NCI-H2081 (cell line): ENCODE measurements around the gene ADCY1.

ENCODE experiments used
- DNase-seq, 2 experiments: peaks; one replicate each; lab custom pipeline; 2025; lab: John Stamatoyannopoulos, UW

ADCY1 gene

GRCh38 chr7:45652630-45653029 lies 78.5 kb downstream of the ADCY1 start:
- no peak for DNase-seq

- no peak for DNase-seq
Measured at GRCh38 chr7:45653209-45653907, 79.2 kb downstream of the ADCY1 start.

GRCh38 chr7:45654341-45654740 lies 80.2 kb downstream of the ADCY1 start:
- DNase-seq = no peak

GRCh38 chr7:45655539-45655938 lies 81.4 kb downstream of the ADCY1 start:
- DNase-seq = no peak

GRCh38 chr7:45656431-45656830 lies 82.3 kb downstream of the ADCY1 start:
- DNase-seq = no peak

DNA sequence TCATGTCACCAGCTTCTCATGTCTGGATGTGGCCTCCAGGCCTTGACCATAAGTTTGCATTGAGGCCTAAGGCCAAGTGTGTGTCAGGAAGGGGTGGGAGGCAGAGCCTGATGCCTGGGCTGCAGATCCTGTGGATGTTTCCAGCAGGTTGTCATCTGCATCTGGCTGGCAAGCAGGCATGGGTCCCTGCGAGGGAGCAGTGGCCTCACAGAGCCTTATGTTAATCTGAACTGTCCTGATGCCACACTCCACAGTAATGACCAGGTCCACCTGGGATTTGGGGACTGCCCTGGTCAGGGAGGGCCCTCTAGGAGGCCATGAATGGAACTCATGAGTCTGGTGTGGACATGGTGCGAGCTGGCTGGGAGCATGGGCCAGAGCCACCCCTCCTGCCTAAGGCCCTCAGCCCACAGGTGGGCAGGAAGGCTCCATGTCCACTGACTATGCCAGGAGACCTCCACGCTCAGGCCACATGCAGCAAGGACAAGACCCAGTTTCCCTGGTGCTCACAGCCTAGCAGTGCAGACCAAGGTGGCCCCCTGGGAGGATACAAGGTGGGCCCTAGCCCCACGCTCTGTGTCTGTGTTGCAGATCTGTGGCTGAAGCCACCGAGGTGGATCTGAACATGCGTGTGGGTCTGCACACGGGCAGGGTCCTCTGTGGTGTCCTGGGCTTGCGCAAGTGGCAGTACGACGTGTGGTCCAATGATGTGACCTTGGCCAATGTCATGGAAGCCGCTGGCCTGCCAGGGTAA lies 83.1 kb downstream of the ADCY1 start:
- no peak for DNase-seq

DNA sequence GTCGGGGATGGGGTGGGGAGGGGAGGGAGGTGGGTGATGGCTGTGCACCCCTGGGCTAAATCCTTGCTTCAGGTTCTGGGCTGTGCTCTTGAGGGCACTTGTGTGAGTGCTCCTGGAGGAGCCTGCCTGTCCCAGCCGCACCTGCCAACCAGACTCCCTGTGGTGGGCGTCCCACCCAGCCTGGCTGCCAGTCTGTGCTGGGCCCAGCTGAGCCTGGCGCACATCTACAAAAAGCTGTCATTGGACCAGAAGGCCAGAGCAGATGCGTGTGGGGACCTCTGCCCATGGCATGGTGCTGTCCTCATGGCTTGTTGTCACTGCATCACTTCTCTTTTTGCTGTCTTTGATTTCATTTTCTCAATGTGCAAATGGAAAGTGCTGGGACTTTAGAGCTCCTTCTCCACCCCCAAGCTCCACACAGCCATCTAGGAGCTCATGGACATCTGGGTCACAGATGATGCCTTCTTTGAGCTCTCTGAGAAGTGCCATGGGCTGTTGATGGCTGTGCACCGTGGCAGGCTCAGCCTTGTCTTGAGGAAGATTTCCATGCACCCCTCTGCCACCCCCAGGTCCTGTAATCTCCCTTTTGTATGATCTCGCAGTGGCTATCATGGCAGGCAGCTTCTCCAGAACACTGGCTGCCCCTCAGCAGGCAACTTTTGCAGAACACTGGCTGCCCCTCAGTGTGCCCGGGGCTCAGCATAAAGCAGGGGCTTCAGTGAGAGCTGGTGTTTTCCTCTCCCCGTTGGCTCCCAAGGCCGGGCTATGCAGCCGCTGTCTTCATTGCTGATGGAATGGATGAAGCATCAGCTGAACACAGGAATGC lies 83.9 kb downstream of the ADCY1 start:
- DNase-seq = no peak

- DNase-seq = no peak
Measured at GRCh38 chr7:45658716-45659495, 84.7 kb downstream of the ADCY1 start.

- DNase-seq = no peak
Measured at GRCh38 chr7:45659496-45660139, 85.5 kb downstream of the ADCY1 start.

DNA sequence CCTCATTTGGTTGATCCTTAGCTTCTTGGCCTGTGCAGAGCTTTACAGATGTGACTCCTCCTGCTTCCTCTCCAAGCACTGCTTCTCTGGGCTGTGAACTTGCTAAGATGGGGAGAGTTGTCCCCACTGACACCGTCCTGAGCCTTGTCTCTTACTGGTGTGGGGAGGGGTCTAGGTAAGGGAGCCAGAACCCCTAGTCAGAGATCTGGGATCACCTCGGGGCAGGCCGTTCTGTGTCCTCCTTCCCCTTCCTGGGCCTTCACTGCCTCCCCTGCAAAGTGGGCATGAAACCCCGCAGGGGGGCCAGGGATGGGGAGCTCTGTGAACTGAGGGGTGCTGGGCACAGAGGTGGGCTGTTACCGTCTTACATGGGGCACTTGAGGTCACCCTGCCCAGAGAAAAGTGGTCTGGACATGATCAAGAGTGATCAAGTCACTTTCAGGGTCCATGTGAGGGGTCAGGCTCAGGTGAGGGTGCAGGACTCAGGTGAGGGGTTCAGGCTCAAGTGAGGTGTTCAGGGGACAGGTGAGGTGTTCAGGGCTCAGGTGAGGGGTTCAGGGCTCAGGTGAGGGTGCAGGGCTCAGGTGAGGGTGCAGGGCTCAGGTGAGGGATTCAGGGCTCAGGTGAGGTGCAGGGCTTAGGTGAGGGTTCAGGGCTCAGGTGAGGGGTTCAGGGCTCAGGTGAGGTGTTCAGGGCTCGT lies 86.2 kb downstream of the ADCY1 start:
- DNase-seq = no peak

GRCh38 chr7:45660901-45661211 lies 86.7 kb downstream of the ADCY1 start:
- no peak for DNase-seq

- no peak for DNase-seq
Measured at GRCh38 chr7:45661302-45661995, 87.3 kb downstream of the ADCY1 start.

DNA sequence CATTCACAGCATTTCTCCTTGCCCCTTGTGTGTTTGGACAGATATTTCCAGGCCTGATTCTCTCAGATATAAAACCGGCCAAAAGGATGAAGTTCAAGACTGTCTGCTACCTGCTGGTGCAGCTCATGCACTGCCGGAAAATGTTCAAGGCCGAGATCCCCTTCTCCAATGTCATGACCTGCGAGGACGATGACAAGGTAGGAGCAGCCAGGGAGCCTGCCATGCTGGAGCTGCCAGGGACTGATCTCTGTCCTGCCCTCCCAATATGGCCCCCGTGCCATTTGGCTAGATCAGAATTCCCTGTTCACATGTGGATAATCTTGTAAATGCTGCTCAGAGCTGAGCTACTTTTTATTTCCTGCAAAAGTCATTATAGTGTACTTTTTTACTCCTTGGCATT lies 87.8 kb downstream of the ADCY1 start:
- DNase-seq = no peak

DNA sequence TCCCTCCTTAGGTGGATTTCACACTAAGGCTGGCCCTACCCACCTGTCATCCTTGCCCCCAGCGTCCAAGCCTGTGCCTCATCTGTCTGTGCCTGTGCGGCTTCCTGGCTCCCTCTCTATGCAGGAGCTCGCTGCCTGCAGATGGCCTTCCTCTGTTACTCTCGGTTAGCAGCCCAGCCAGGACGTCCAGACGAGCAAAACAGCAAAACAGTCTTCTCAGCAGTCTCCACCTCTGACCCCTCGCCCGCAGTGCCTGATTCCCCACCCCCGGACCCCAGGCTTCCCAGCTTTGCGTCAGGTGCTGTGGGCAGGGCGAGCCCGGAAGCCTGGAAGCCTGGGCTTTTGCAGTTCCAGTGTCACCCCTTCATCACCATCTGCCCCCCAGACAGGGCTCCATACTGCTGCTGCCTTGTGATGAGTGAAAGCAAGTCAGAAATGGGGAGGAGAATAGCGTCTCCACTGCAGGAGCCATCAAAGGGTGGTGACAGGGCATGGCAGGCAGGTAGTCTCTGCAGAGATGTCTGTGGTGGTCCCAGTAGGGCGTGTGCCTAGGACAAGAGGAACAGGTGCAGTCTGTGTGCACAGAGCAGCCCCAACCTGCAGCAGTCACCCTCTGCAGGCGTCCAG lies 88.5 kb downstream of the ADCY1 start:
- DNase-seq = no peak

DNA sequence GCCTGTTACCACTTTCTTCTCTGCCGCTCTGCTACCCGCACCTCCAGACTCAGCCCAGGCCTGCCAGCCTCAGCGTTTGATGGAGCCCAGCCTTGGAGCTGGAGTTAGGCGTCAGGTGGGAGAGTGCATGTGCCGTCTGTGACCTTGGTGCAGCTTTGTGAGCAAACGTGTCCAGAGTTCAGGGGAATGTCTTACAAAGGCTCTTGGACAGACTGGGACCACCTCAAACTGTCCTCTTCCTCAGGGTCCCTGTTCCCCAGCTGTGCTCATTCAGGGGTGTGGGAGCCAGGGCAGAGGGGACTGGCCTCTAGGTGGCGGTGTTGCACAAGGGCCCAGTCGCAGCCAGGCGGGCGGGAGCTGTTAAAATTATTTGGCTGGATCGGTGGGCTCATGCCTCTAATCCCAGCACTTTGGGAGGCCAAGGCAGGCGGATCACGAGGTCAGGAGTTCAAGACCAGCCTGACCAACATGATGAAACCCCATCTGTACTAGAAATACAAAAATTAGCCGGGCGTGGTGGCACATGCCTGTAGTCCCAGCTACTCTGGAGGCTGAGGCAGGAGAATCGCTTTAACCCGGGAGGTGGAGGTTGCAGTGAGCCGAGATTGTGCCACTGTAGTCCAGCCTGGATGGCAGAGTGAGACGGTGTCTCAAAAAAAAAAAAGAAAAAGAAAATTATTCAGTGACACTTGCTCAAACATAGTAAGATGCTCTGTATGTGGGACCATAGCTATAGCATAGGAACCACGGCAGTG lies 89.2 kb downstream of the ADCY1 start:
- DNase-seq = no peak

DNA sequence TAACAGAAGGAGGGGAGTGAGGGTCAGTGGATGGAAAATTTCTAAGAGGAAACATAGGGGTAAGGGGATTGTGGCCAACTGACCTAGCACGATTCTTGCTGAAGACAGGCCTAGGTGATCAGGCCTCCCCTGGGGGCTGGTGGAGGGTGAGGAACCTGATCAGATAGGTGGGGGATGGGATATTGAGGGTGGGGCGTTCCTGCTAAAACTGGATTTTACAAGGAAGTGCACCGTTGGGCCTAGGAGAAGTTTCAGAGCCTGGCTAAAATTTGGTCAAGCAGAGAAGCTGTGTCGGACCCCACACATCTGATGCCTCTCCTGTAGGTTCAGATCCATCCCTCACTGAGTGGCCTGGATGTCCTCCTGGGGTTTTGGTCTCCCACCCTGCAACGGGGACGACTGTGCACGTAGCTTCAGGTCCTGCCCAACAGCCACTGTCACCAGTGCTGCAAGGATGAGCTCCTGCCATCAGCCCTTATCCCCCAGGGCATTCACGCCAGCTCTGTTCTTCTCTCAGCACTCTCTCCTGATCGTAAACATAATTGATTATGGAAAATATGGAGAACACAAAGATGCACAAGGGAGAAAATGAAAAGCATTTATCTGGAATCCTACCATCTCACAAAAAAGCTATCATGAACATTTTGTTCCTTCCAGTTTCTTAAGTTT lies 89.9 kb downstream of the ADCY1 start:
- DNase-seq = no peak

- DNase-seq = no peak
Measured at GRCh38 chr7:45665172-45665571, 91.0 kb downstream of the ADCY1 start.

DNA sequence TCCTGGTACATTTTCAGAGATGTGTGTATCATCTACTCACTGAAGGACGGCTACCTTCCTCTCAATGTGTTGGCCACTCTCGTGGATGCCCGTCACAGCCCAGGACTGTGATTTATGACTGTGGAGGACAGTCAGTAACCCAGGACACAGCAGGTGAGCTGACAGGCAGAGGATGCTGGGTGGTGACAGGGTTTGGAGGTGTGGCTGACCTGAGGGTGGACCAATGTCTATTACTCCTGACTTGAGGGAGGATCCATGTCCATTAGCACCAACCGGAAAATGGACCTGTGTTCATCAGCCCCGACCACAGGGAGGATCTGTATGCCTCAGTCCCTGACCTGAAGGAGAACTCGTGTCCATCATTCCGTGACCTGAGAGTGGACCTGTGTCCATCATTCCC lies 96.1 kb downstream of the ADCY1 start:
- no peak for DNase-seq

GRCh38 chr7:45670717-45671116 lies 96.5 kb downstream of the ADCY1 start:
- no peak for DNase-seq
